ENCODE data around the gene PLOD1.
"Not testable (repeated sequence)": the region's sequence is repeated elsewhere in the genome, so short reads cannot be mapped to it uniquely, and the experiment has no call there.

The PLOD1 gene

DNA sequence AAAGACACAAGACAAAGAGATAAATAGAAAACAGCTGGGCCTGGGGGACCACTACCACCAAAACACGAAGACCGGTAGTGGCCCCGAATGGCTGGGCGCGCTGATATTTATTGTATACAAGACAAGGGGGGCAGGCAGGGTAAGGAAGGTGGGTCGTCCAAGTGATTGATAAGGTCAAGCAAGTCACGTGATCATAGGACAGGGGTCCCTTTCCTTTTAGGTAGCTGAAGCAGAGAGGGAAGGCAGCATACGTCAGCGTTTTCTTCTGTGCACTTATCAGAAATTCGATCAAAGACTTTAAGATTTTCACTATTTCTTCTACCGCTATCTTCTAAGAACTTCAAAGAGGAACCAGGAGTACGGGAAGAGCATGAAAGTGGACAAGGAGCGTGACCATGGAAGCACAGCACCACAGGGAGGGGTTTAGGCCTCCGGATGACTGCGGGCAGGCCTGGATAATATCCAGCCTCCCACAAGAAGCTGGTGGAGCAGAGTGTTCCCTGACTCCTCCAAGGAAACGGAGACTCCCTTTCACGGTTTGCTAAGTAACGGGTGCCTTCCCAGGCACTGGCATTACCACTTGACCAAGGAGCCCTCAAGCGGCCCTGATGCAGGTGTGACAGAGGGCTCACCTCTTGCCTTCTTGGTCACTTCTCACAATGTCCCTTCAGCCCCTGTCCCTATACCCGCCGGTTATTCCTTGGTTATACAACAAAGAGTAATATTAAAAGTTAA is 21.9 kb upstream of the PLOD1 start:
- not testable (repeated sequence) for FAIRE-seq

DNA sequence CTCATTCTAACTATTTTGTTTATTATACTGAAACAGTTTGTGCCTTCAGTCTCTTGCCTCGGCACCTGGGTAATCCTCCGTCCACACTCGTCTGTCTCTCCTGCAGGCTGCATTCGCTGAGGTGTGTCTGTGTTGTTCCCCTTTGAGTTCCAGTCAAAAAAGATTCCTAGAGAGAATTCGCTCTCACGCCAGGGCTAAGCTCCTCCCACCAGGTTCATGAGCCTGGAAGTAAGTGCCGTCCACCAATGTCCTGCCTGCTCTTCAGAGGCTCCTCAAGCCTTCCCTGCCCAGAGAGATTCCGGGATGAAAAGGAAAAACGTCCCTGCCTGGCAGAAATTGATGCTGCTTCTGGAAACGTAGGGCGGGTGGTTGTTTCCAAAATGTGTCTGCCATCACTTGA is 21.2 kb upstream of the PLOD1 start:
- no peak for DNase-seq (ENCODE audit: low spot score)
- FAIRE-seq = no peak

More for the DNA sequence above, 21.9 kb upstream of the PLOD1 start:
- not testable (repeated sequence) for DNase-seq (ENCODE audit: low spot score)

DNA sequence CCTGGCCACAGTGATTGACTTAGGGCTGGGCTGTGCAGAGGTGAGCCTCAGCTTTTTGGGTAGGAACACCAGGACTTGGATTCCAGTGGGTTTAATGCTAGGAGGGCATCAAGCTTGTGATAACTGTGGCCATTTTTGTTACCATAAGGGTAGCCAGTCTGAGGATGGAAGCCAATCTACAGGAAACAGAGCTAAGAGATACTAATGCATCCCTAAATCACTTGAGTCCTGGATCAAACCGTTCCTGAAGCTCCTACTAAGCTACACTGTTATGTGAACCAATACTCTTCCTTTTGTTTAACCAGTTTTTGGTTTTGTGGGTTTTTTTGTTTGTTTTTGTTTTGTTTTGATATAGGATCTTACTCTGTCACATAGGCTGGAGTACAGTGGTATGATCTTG is 20.5 kb upstream of the PLOD1 start:
- DNase-seq (ENCODE audit: low spot score) = no peak
- FAIRE-seq = no peak

DNA sequence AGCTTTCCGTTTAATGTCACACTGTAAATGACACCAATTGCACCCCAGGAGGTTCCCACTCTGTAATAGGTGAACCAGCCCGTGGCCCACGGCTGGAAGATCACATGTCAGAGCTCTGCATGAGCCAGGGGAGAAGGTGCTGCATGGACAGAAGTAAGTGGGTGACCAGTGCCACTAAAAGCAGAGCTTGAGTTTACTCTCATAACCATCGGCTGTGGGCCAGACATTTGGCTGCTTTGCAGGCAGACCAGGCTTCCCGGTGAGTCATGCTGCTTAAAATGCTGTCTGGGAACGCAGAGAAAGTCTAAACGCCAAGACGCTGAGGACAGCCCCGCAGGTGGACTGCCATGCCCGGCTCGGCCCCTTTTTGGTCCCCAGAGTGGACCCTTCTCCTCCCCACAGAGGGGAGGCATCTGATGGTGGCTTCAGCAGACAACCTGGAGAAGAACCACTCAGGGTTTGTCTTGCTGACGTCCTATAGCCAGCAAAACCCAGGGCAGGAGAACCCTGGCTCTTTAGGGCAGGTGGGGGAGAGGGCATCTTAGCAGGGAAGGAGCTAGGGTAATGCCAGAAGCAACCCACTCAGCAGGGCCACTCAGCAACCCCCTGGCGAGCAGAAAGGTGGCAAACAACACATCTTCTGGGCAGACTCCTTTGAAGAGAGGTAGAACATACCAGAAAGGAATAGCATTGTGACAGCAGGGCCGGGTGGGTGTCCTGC is 15.6 kb upstream of the PLOD1 start:
- peak; percentile 75 for FAIRE-seq
- peak; percentile 76 for DNase-seq (ENCODE audit: low spot score)

DNA sequence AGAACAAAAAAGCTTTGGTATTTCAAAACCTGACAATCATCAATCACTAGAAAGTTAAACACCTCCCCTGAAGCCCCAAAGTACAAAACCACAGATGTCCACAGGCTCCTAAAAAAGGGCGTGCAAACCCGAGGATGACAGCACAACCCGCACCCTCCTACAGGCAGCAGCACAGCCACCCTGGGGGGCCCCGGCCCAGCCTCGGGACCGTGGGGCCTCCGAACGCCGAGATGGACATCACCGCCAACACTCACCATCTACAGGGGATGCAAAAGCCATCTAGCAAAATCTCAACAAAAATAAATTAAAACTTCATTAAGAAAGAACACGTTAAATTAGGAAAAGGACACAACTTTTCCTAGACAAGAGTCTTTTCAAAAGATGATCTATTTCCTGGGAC is 14.9 kb upstream of the PLOD1 start:
- no peak for FAIRE-seq

DNA sequence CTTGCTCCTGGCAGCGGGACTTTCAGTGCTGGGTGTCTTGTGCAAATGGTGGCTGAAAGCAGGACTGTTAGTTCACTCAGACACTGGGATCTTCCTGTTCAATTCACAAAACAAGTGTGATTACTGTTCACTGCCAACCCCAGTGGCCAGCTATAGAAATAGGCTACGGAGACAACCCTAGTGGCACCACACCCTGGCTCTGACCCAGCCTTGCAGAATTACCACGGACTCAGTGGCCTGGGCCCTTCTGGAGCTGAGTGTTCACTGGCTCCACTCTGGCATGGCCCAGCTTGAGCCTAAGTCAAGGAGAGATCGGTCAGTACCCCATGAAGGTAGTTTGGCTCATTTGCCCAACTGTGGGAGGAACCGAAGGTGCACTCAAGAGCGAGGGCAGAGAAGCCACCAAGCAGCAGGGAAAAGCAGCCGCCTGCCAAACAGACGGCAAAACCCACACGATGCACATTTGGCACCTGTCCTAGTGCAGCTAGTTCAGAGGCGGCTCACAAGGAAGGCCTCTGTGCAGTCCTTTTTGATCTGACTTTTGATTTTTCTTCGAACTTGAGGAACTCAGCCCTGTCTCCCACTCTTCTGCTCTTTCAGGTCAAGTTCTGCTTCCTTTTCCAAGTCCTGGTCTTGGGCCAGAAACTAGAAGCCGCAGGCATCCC is 14.1 kb upstream of the PLOD1 start:
- no peak for FAIRE-seq
- DNase-seq (ENCODE audit: low spot score) = no peak

More for the DNA sequence above, 14.9 kb upstream of the PLOD1 start:
- no peak for DNase-seq (ENCODE audit: low spot score)

DNA sequence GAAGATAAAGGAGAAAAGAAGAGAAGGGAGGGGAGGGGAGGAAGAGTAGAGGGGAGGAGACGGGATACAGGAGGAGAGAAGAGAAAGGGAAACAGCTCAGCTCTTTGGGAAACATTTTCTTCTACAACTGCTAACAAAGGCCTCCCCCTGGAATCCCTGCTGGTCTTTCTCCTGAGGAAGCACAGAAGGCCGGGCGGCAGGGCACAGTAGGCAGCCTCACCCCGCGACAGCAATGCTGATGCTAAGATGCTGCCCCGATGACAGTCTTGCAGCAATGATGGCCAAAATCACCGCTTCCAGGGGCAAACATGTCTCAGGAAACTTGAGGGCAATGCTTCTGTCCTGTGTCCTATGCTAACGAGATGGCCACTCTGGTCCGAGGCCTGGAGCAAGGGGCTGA is 13.5 kb upstream of the PLOD1 start:
- FAIRE-seq = no peak

DNA sequence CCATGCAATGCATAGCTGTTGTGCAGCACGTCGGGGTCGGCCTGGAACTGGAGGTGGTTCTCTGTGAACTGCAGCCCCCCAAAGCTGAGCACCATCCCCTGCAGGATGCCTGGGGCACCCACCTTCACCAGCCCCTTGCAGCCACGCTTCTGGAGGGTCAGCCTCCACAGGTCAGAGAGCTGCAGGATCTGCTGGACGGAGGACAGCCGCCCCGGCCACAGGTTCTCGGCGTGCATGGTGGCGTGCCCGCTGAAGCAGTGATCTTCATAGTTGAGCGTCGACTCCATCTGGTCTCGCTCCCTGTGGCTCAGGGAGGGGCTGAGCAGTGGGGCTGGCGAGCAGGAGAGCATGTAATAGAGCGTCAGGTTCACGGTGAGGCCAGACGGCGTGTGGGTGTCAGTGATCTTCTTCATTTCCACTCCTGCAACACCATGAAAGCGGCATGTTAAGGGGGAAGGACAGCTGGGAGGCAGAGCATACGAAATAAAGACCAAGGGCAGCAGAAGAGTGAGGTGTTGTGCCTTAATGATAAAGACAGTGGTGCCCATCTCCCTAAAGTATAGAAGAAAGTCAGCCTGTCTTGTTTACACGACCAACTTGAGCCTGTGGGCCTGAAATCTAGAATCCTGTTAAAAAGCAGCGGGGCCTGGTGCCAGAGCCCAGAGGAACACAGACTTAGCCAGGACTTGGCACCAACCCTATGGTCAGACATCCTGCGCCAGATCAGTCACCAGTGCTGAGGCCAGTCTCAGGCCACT is 11.3 kb upstream of the PLOD1 start:
- DNase-seq (ENCODE audit: low spot score) (no peak), FAIRE-seq (no peak)

More for the DNA sequence above, 13.5 kb upstream of the PLOD1 start:
- no peak for DNase-seq (ENCODE audit: low spot score)

DNA sequence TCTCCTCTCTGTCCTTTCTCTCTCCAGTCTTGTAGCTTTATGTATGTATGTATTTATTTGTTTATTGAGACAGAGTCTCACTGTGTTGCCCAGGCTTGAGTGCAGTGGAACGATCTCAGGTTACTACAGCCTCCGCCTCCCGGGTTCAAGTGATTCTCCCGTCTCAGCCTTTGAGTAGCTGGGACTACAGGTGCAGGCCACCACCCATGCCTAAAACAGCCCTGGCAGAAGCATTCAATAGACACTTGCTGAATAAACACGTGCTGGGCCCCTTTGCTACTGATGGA is 10.7 kb upstream of the PLOD1 start:
- DNase-seq (ENCODE audit: low spot score) = no peak
- FAIRE-seq = no peak

DNA sequence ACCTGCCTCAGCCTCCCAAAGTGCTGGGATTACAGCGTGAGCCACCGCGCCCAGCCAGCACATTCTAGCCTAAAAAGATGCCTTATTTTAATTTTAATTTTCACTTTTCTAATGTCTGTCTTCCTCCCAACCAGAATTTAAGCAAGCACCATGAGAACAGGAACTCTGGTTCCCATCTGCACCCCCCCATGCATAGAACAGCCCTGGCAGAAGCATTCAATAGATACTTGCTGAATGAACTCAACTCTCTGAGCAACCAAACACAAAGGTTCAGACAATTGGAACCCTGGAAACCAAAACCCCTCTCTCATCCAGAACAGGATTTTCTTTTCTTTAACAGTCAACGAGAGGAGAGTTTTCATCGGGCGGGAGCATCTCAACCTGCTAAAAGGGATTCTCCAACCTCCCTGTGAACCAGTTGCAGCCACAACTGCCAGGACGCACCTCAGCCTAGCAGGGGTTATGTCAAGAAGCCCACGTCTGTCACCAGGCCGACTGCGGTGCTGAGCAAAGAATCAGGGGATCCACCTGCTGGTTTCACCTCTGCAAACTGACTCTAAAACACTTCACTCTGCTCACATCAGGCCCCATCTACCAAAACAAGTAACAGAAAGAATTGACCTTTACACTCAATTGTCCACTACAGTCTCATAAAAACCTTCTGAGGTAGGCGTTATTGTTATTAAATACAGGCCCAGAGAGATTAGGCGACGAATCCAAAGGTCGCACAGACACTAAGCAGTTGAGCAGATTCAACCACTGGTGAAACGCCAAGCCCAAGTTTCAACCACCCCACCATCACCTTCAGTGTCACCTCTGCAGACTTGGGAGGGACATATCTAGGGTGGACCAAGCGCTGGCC is 10.0 kb upstream of the PLOD1 start:
- DNase-seq (ENCODE audit: low spot score) = no peak
- no peak for FAIRE-seq

DNA sequence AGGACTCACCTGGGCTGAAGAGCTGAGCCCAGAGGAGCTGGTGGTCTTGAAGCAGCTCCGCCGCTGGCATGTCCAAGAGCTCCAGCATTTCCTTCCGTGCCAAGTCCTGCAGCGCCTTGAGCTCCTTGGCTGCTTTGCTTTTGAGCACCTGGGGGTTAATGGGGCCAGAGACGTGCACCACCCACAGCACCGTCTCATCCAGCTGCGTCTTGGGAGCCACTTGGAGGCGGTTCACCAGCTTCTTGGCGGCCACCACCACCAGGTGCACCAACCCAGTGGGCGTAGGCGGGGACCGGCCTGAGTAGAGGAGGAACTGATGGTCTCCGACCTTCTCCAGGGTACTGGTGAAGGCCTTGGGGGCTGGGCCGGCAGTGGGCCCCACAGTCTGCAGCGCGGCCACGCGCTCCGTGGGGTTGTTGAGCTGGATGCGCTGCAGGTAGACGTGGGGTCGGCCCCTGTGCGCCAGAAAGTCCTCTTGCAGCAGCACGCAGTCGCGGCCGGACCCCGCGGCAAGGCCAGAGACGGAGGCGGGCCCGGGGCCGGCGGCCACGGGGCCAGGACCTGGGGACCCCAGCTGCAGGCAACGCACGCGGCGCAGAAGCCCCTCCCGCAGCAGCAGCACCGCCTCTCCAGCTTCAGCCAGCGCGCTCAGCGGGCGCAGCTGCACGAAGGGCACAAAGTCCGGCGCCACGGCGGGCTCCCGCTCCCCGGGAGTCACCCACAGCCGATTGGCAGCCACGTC is 9.2 kb upstream of the PLOD1 start:
- not testable (repeated sequence) for DNase-seq (ENCODE audit: low spot score); FAIRE-seq

DNA sequence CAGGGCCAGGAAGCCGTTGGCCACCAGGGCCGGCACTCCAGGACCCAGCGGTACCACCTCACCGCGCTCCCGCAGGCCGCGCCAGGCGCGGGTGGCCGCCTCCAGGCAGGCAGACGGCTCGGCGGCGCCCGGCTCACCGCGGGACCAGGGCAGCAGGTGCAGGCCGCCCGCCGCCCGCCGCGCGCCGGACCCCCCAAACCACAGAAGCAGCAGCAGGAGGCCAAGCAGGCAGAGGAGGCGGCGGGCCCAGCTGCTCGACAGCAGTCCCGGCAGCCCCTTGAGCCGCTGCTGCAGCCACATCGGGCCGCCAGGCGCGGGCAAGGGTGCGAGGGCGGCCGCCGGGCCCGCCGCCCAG is 8.6 kb upstream of the PLOD1 start:
- DNase-seq (ENCODE audit: low spot score) (no peak), FAIRE-seq (no peak)

DNA sequence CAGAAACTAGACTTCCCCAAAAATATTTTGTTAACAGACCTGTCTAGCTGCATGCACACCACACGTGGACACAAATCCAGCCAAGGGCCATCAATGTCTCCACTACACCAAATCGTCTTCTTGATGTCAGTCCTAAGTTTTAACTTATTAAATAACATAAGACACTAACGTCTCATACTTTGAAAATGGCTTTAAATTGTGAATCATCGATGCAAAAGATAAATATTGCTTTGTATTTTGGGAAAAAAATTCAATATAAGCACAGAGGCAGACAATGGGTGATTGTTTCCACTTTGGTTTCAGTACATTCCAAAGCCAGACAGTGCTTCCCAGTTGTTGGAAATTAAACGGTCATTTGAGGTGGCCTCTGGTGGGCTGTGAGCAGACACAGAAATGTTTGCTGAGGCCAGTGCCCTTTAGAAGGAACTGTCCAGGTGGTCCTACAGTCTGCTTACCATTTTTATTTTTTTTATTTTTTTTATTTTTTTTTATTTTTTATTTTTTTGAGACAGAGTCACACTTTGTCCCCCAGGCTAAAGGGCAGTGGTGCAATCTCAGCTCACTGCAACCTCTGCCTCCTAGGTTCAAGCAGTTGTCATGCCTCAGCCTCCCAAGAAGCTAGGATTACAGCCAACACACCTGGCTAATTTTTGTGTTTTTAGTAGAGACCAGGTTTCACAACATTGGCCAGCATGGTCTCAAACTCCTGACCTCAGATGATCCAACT is 6.5 kb upstream of the PLOD1 start:
- FAIRE-seq (no peak), DNase-seq (ENCODE audit: low spot score) (peak; percentile 57)

DNA sequence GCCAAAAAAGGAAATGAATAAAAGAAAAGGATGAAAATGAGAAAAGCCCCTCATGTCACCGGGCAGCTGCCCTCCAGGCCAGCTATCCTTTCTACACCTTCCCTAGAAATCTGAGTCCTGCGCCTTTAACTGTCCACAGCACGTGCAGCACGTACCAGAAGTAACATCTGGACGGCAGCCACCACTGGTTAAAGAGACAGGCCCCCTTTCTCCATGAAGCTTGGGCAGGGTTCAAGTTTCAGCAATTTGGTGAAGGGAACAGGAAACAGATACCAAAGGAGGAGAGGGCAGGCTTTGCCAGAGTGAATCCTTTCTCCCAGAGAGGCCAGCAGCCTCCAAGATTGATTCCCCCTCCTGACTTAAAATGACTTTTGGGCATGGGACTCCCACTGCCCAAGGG is 4.7 kb upstream of the PLOD1 start:
- FAIRE-seq = no peak
- DNase-seq (ENCODE audit: low spot score) = peak; percentile 71

DNA sequence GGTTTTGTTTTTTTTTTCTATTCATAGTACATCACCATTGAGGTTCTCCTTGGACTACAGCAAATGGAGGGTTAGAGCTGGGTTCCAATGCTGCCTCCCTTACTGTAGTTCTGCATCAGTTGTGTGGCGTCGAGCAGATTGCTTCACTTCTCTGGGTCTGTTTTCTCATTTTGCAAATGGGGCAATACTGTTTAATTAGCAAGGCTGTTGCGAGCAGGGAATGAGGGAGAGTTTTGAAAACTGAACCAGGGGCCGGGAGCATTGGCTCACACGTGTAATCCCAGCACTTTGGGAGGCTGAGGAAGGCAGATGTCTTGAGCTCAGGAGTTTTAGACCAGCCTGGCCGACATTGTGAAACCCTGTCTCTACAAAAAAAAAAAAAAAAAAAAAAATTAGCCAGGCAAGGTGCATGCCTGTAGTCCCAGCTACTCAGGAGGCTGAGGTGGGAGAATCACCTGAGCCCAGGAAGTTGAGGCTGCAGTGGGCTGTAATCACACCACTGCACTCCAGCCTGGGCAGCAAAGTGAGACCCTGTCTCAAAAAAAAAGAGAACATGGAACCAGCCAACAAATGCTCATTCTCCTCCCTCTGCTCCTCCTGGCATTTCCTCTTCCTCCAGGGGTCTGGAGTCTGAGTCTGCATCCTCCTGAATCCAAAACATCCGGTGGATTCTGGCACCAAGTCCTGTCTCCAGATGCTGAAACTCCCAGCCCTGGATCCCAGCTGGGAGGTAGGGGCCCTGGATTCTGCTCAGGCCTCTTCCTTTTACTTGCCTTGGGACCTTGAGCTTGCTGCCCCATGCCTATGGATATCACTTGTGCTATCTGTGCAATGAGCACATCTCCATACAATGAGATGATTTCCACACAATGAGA is 3.7 kb upstream of the PLOD1 start:
- FAIRE-seq (no peak), DNase-seq (ENCODE audit: low spot score) (peak; percentile 33)

DNA sequence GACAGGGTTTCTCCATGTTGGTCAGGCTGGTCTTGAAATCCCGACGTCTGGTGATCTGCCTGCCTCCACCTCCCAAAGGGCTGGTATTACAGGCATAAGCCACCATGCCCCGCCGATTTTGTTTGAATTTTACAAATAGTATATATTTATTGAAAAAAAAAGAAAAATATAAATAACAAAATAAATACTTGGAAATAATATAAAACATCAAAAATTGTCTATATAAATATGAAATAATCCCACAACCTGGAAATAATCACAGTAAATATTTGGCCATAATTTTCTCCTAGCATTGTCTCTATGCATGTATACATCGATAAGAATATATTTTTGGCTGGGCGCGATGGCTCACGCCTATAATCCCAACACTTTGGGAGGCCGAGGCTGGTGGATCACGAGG is 2.7 kb upstream of the PLOD1 start:
- no peak for FAIRE-seq

DNA sequence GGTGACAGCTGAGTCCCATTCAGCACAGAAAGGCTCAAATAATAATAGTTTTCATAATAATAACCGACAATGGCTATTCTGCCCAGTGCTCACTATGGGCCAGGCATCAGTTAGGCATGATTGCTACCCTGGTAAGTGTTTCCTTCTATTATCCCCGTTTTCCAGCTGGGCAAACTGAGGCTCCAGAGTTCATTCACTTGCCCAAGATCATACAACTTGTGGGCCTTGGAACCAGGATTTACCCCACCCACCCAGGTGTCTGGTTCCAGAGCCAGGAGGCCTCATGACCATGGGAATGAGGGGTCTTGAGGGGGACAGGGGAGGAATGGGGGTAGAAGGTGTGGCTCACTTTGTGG is 518 bp downstream of the PLOD1 start:
- no peak for DNase-seq (ENCODE audit: low spot score)
- no peak for FAIRE-seq

More for the DNA sequence above, 2.7 kb upstream of the PLOD1 start:
- DNase-seq (ENCODE audit: low spot score) = no peak

DNA sequence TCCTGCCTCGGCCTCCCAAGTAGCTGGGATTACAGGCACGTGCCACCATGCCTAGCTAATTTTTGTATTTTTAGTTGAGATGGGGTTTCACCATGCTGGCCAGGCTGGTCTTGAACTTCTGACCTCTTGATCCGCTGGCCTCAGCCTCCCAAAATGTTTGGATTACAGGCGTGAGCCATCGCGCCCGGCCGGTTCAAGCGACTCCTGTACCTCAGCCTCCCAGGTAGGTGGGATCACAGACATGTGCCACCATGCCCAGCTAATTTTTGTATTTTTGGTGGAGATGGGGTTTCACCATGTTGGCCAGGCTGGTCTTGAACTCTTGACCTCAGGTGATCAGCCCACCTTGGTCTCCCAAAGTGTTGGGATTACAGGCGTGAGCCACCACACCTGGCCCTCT is 1.2 kb downstream of the PLOD1 start:
- not testable (repeated sequence) for FAIRE-seq; DNase-seq (ENCODE audit: low spot score)

All from urothelium cell line (cell line).